Upper lobe of left lung (tissue), 4 donors: ENCODE measurements around the gene RAB18.

Experiments used
- EP300 ChIP-seq, 4 donors: sonication (generic); formaldehyde crosslinking; IDR thresholded peaks; one replicate each; pipeline ENCODE4 v1.5.1; 2017; ENCODE audit warnings: antibody characterized with exemption in 4 of 4, control low read depth in 2 of 4
- POLR2A ChIP-seq, 4 donors: fragments of 450-650 bp; IDR thresholded peaks; one replicate each; pipeline ENCODE4 v1.5.1; 2016 to 2017; ENCODE audit warnings: antibody characterized with exemption in 4 of 4, mild to moderate bottlenecking in 2 of 4
- POLR2AphosphoS5 ChIP-seq, 2 donors: sonication (generic); formaldehyde crosslinking; IDR thresholded peaks; one replicate each; pipeline ENCODE4 v1.5.1; 2017; ENCODE audit warnings: antibody characterized with exemption in 2 of 2
- TF ChIP-seq, protein P1 (sequence below), 6 experiments: fragments of 450-650 bp in 4 of 6; fragments of 200-600 bp in 2 of 6; sonication (generic) in 2 of 6; IDR thresholded peaks; one replicate each; pipeline ENCODE4 v1.5.1; 2016 to 2019; ENCODE audit warnings: antibody characterized with exemption in 6 of 6

DNA sequence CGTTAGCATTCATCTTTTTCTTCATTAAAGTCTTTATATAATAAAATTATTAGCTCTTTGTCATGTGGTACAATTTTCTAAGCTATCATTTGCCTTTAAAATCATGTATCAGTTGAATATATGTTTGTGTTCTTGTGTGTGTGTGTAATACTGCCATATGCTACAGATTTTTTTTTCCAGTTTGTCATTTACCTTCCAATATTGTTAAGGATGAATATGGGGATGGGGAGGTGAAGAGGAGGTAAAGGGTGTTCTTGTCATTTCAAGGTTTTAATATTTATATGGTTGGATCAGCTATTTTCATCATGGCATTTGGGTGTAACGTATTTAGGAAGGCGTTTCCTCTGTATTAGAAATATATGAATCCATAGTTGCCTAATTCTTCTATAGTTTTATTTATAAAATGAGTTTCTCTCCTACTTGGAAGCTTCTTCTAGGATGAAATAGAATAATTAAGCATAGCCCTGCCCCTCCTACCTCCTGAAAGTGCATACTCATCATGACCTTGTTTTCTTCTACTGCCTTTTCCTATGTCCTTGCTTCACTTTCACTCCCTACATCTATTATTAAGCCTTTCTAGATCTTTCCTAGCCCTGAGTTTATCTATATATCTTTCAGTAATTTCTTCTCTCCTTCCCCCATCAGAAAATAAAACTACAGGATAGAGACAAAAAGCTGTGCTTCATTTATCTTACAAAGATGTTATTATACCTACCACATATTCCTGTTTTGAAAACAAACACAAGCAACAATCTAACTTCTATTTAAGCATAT lies 25.1 kb downstream of the RAB18 start:
- TF ChIP-seq, protein P1, sequence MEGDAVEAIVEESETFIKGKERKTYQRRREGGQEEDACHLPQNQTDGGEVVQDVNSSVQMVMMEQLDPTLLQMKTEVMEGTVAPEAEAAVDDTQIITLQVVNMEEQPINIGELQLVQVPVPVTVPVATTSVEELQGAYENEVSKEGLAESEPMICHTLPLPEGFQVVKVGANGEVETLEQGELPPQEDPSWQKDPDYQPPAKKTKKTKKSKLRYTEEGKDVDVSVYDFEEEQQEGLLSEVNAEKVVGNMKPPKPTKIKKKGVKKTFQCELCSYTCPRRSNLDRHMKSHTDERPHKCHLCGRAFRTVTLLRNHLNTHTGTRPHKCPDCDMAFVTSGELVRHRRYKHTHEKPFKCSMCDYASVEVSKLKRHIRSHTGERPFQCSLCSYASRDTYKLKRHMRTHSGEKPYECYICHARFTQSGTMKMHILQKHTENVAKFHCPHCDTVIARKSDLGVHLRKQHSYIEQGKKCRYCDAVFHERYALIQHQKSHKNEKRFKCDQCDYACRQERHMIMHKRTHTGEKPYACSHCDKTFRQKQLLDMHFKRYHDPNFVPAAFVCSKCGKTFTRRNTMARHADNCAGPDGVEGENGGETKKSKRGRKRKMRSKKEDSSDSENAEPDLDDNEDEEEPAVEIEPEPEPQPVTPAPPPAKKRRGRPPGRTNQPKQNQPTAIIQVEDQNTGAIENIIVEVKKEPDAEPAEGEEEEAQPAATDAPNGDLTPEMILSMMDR (IDR thresholded peaks at IDR 0.05), result no peak
- TF ChIP-seq EP300 (IDR thresholded peaks at IDR 0.05), result no peak
- TF ChIP-seq POLR2A (IDR thresholded peaks at IDR 0.05), result no peak
- TF ChIP-seq POLR2AphosphoS5 (IDR thresholded peaks at IDR 0.05), result no peak
